Ascending aorta (tissue), 2 donors: Measurements from ENCODE around the gene C4orf17. TPM values are rescaled to one million over a fixed set of nuclear protein-coding genes. Genes with fewer than 3 reads are reported as not detected.

Source experiments
- DNase-seq, 2 donors: peaks; one replicate each; pipeline ENCODE4 v3.0.0-alpha.2; 2019; ENCODE audit warnings: low spot score in 2 of 2
- H3K27ac ChIP-seq, 2 donors: fragments of 200-600 bp; sonication (generic); one replicate each; pipeline ENCODE4 v1.5.1; 2016 to 2017; ENCODE audit warnings: mild to moderate bottlenecking in 1 of 2
- H3K27me3 ChIP-seq: fragments of 200-600 bp; sonication (generic); one replicate; pipeline ENCODE4 v1.5.1; 2017
- H3K36me3 ChIP-seq, 2 donors: fragments of 200-600 bp; sonication (generic); one replicate each; pipeline ENCODE4 v1.5.1; 2016
- H3K4me1 ChIP-seq, 2 donors: fragments of 200-600 bp; sonication (generic); one replicate each; pipeline ENCODE4 v1.5.1; 2016 to 2017; ENCODE audit warnings: mild to moderate bottlenecking in 1 of 2
- H3K4me3 ChIP-seq, 2 donors: fragments of 200-600 bp; sonication (generic); one replicate each; pipeline ENCODE4 v1.5.1; 2016 to 2017; ENCODE audit warnings: mild to moderate bottlenecking in 1 of 2
- H3K9me3 ChIP-seq, 2 donors: fragments of 200-600 bp; sonication (generic); one replicate each; pipeline ENCODE4 v1.5.1; 2016
- CTCF ChIP-seq, 3 experiments: fragments of 200-600 bp in 2 of 3; fragments of 450-650 bp in 1 of 3; sonication (generic) in 2 of 3; IDR thresholded peaks; one replicate each; pipeline ENCODE4 v1.5.1; 2016 to 2019; ENCODE audit warnings: antibody characterized with exemption in 3 of 3, mild to moderate bottlenecking in 1 of 3, moderate library complexity in 1 of 3
- intact Hi-C: fragments of 100-400 bp; cut with DNase I; formaldehyde crosslinking; loops from one replicate; pipeline ENCODE4 v1.15.1; 2023
- total RNA-seq: library from RNA; depleted of rRNA; stranded (reverse); fragments of >200 nt; gene quantifications from one replicate; pipeline ENCODE4 v1.1.0, GENCODE V29; 2016

C4orf17 gene
- not detected for total RNA-seq

- intact Hi-C loops = no loop called here
- Histone ChIP-seq H3K27ac (no peak within 1 kb of the TSS), H3K36me3 (no peaks in the 10 kb centered on the region), H3K4me3 (no peak within 1 kb of the TSS), H3K9me3 (no peaks in the 10 kb centered on the region), H3K4me1 (no peaks in the 10 kb centered on the region), H3K27me3 (no peaks in the 10 kb centered on the region)
- no peak for DNase-seq
- no peak for TF ChIP-seq CTCF (IDR thresholded peaks at IDR 0.05)
These were observed at the start of gene C4orf17 for GRCh38 chr4:99510721-99511120. Gene C4orf17, plus strand, starts transcription at chr4:99511021. Its CDS starts 2,061 bp downstream, at chr4:99513082.

- DNase-seq = no peak
- no peak for TF ChIP-seq CTCF (IDR thresholded peaks at IDR 0.05)
- Histone ChIP-seq H3K4me1 (no peaks in the 10 kb centered on the region), H3K27me3 (no peaks in the 10 kb centered on the region), H3K9me3 (no peaks in the 10 kb centered on the region), H3K27ac (no peak overlapping the region), H3K4me3 (no peak overlapping the region), H3K36me3 (no peaks in the 10 kb centered on the region)
- intact Hi-C loops = loop anchor here (2.0 to 5.0 kb wide), 6 partner anchors 57 to 995 kb away; partner anchors contain the start of gene METAP1
These were observed 49.0 kb upstream of the C4orf17 start for GRCh38 chr4:99461623-99462401.

- Histone ChIP-seq H3K36me3 (no peaks in the 10 kb centered on the region), H3K27ac (no peak overlapping the region), H3K4me1 (no peaks in the 10 kb centered on the region), H3K9me3 (no peaks in the 10 kb centered on the region), H3K4me3 (no peak overlapping the region), H3K27me3 (no peaks in the 10 kb centered on the region)
- peak in 1 of 2 donors; percentile 74 for DNase-seq
- intact Hi-C loops = loop anchor here (1.0 to 5.0 kb wide), 7 partner anchors 58 to 996 kb away; partner anchors contain the start of gene METAP1
- peak; percentile 73 to 85 (median 80) for TF ChIP-seq CTCF (IDR thresholded peaks at IDR 0.05)
These were observed 47.9 kb upstream of the C4orf17 start for GRCh38 chr4:99462875-99463464.

- no peak overlapping the region for H3K27ac ChIP-seq
- H3K9me3 ChIP-seq = no peaks in the 10 kb centered on the region
- H3K4me3 ChIP-seq = no peak overlapping the region
- no peak for DNase-seq
- H3K27me3 ChIP-seq = no peaks in the 10 kb centered on the region
- intact Hi-C loops = loop anchor here (1.0 to 5.0 kb wide), 7 partner anchors 59 to 996 kb away; partner anchors contain the start of gene METAP1
- H3K36me3 ChIP-seq = no peaks in the 10 kb centered on the region
- no peaks in the 10 kb centered on the region for H3K4me1 ChIP-seq
- no peak for TF ChIP-seq CTCF (IDR thresholded peaks at IDR 0.05)
These were observed 47.3 kb upstream of the C4orf17 start for GRCh38 chr4:99463566-99463965.

GRCh38 chr4:99467887-99468286, 42.9 kb upstream of the C4orf17 start:
- Histone ChIP-seq H3K27ac (no peak overlapping the region), H3K9me3 (no peaks in the 10 kb centered on the region), H3K36me3 (no peaks in the 10 kb centered on the region), H3K27me3 (no peaks in the 10 kb centered on the region), H3K4me3 (no peak overlapping the region), H3K4me1 (no peaks in the 10 kb centered on the region)
- intact Hi-C loops = no loop called here
- no peak for DNase-seq
- no peak for TF ChIP-seq CTCF (IDR thresholded peaks at IDR 0.05)
